Measurements from ENCODE around the gene TNP2.

- TF ChIP-seq POLR2A (IDR thresholded peaks at IDR 0.05; ENCODE audit: low read depth, low read length): no peak
- TF ChIP-seq CTCF (IDR thresholded peaks at IDR 0.05; ENCODE audit: extremely low read depth in 1 of 2, insufficient read depth in 1 of 2, low read depth in 1 of 2, low read length in 2 of 2): no peak
- no peak for TF ChIP-seq EZH2 (IDR thresholded peaks at IDR 0.05; ENCODE audit: borderline replicate concordance, low read depth, low read length, severe bottlenecking)
- no peak for TF ChIP-seq FOS (IDR thresholded peaks at IDR 0.05; ENCODE audit: borderline replicate concordance, insufficient read depth, low read length)
Measured at GRCh38 chr16:11219178-11219577, 49.9 kb downstream of the TNP2 start.
